SK-N-SH (cell line): ENCODE results near the gene RGS6. TPM values are rescaled to one million over a fixed set of nuclear protein-coding genes. Genes with fewer than 3 reads are reported as not detected.

Source experiments
- CTCF ChIA-PET: fragments of 300-600, 350-600 bp; formaldehyde crosslinking; extraction: SDS; loops from one replicate; lab custom pipeline; 2021; lab: Yijun Ruan, JAX
- POLR2A ChIA-PET: fragments of 350-600 bp; sonication (Branson Sonifier 250); formaldehyde crosslinking; extraction: SDS; loops from one replicate; lab custom pipeline; 2020; ENCODE audit warnings: antibody characterized with exemption, inconsistent platforms; lab: Yijun Ruan, JAX
- DNase-seq: peaks from one replicate; pipeline ENCODE4 v3.0.0; 2012
- H2AFZ ChIP-seq: fragments of 200-600 bp; sonication (generic); 2 replicates; pipeline ENCODE4 v1.8.1; 2016; ENCODE audit warnings: antibody characterized with exemption, mild to moderate bottlenecking, low read depth
- H3F3A ChIP-seq: fragments of 200-600 bp; sonication (generic); replicated peaks from 2 replicates; pipeline ENCODE3; 2016; ENCODE audit warnings: antibody characterized with exemption, mild to moderate bottlenecking; ENCODE audit not compliant: insufficient read depth
- H3K27ac ChIP-seq, 2 experiments: fragments of 200-500 bp in 1 of 2; fragments of 200-600 bp in 1 of 2; sonication (Bioruptor generic) in 1 of 2; sonication (generic), shearing (Covaris generic) in 1 of 2; 2 replicates each; pipeline versions ENCODE4 v1.5.1 to v1.6.1; 2014 to 2016; ENCODE audit warnings: low read depth in 2 of 2, inconsistent platforms in 1 of 2, low read length in 1 of 2, mild to moderate bottlenecking in 1 of 2, mixed read lengths in 1 of 2
- H3K27me3 ChIP-seq: fragments of 200-600 bp; sonication (generic), shearing (Covaris generic); 2 replicates; pipeline ENCODE4 v1.6.1; 2016; ENCODE audit warnings: mixed run types; ENCODE audit not compliant: insufficient read depth
- H3K36me3 ChIP-seq, 2 experiments: fragments of 200-500 bp in 1 of 2; fragments of 200-600 bp in 1 of 2; sonication (Bioruptor generic) in 1 of 2; sonication (generic) in 1 of 2; replicated peaks in 1 of 2; 2 replicates each; pipeline versions ENCODE3 to v1.5.1; 2014 to 2016; ENCODE audit warnings: low read length in 1 of 2, mild to moderate bottlenecking in 1 of 2; ENCODE audit not compliant: insufficient read depth in 2 of 2, control insufficient read depth in 1 of 2
- H3K4me1 ChIP-seq, 2 experiments: fragments of 200-500 bp in 1 of 2; fragments of 200-600 bp in 1 of 2; sonication (Bioruptor generic) in 1 of 2; sonication (generic), shearing (Covaris generic) in 1 of 2; 2 replicates each; pipeline versions ENCODE4 v1.5.1 to v1.6.1; 2014 to 2016; ENCODE audit warnings: low read depth in 1 of 2, low read length in 1 of 2, mixed run types in 1 of 2; ENCODE audit not compliant: insufficient read depth in 2 of 2, control insufficient read depth in 1 of 2
- H3K4me2 ChIP-seq: fragments of 200-600 bp; sonication (generic), shearing (Covaris generic); 2 replicates; pipeline ENCODE4 v1.6.1; 2017; ENCODE audit warnings: mixed run types
- H3K4me3 ChIP-seq, 2 experiments: fragments of 200-500 bp in 1 of 2; fragments of 200-600 bp in 1 of 2; sonication (Bioruptor generic) in 1 of 2; sonication (generic), shearing (Covaris generic) in 1 of 2; 2 replicates each; pipeline versions ENCODE4 v1.5.1 to v1.8.1; 2014 to 2016; ENCODE audit warnings: low read depth in 2 of 2, inconsistent platforms in 1 of 2, low read length in 1 of 2, mild to moderate bottlenecking in 1 of 2, mixed read lengths in 1 of 2, moderate library complexity in 1 of 2
- H3K79me2 ChIP-seq: fragments of 200-600 bp; sonication (generic); 2 replicates; pipeline ENCODE4 v1.8.1; 2017; ENCODE audit warnings: mild to moderate bottlenecking; ENCODE audit not compliant: insufficient read depth
- H3K9ac ChIP-seq: fragments of 200-600 bp; sonication (generic); 2 replicates; pipeline ENCODE4 v1.6.1; 2017; ENCODE audit warnings: mixed run types
- H3K9me2 ChIP-seq: fragments of 200-600 bp; sonication (generic); 2 replicates; pipeline ENCODE4 v1.6.1; 2017; ENCODE audit warnings: mixed run types
- H3K9me3 ChIP-seq: fragments of 200-600 bp; sonication (generic); 2 replicates; pipeline ENCODE4 v1.6.1; 2017; ENCODE audit warnings: mixed run types, mild to moderate bottlenecking, moderate library complexity
- H4K20me1 ChIP-seq: fragments of 200-600 bp; sonication (generic); 2 replicates; pipeline ENCODE4 v1.6.1; 2017; ENCODE audit warnings: mild to moderate bottlenecking, mixed run types; ENCODE audit not compliant: insufficient read depth
- CTCF ChIP-seq: fragments of 200-600 bp; sonication (generic); IDR thresholded peaks from 2 replicates; pipeline ENCODE4 v1.6.1; 2017; ENCODE audit warnings: antibody characterized with exemption, mild to moderate bottlenecking, moderate library complexity
- ELF1 ChIP-seq: IDR thresholded peaks from 2 replicates; pipeline ENCODE4 v1.4.0; 2012
- EZH2phosphoT487 ChIP-seq: fragments of 200-600 bp; sonication (generic); IDR thresholded peaks from 2 replicates; pipeline ENCODE4 v1.6.1; 2017; ENCODE audit warnings: low read depth, mixed run types, mild to moderate bottlenecking, antibody characterized with exemption, moderate library complexity, borderline replicate concordance
- FOSL2 ChIP-seq: IDR thresholded peaks from 2 replicates; pipeline ENCODE4 v1.4.0; 2012; ENCODE audit warnings: low read depth, mild to moderate bottlenecking, moderate library complexity, borderline replicate concordance
- FOXJ3 ChIP-seq: sonication (generic); formaldehyde crosslinking; IDR thresholded peaks from 2 replicates; pipeline ENCODE4 v1.5.1; 2020; ENCODE audit warnings: mild to moderate bottlenecking, missing genetic modification reagents
- FOXM1 ChIP-seq: IDR thresholded peaks from 2 replicates; pipeline ENCODE4 v1.4.0; 2012; ENCODE audit warnings: low read depth, mild to moderate bottlenecking
- GABPA ChIP-seq: IDR thresholded peaks from 2 replicates; pipeline ENCODE4 v1.4.0; 2012; ENCODE audit warnings: low read depth, mild to moderate bottlenecking
- GATA2 ChIP-seq: sonication (generic); formaldehyde crosslinking; IDR thresholded peaks from 2 replicates; pipeline ENCODE4 v1.5.0; 2020; ENCODE audit warnings: mild to moderate bottlenecking, missing genetic modification reagents
- JUND ChIP-seq: IDR thresholded peaks from 2 replicates; pipeline ENCODE4 v1.4.0; 2012
- MXI1 ChIP-seq: IDR thresholded peaks from 2 replicates; pipeline ENCODE4 v1.6.1; 2012; ENCODE audit warnings: mild to moderate bottlenecking, low read depth, low read length, improper control_type of control experiment
- NFIC ChIP-seq: IDR thresholded peaks from 2 replicates; pipeline ENCODE4 v1.4.0; 2012; ENCODE audit warnings: borderline replicate concordance
- NRF1 ChIP-seq: IDR thresholded peaks from 2 replicates; pipeline ENCODE4 v1.6.1; 2012; ENCODE audit warnings: low read depth, mild to moderate bottlenecking, low read length
- RAD21 ChIP-seq: IDR thresholded peaks from 2 replicates; pipeline ENCODE4 v1.6.1; 2012; ENCODE audit warnings: mild to moderate bottlenecking, low read length
- RCOR1 ChIP-seq: fragments of 150-350 bp; IDR thresholded peaks from 2 replicates; pipeline ENCODE4 v1.6.1; 2017; ENCODE audit warnings: antibody characterized with exemption, low read length
- REST ChIP-seq: IDR thresholded peaks from 2 replicates; pipeline ENCODE4 v1.6.1; 2012; ENCODE audit warnings: mild to moderate bottlenecking, low read depth, low read length, moderate library complexity
- RXRA ChIP-seq: IDR thresholded peaks from 2 replicates; pipeline ENCODE4 v1.4.0; 2012; ENCODE audit warnings: low read depth, mild to moderate bottlenecking, borderline replicate concordance
- SIN3A ChIP-seq: IDR thresholded peaks from 2 replicates; pipeline ENCODE4 v1.6.1; 2012; ENCODE audit warnings: low read depth, mild to moderate bottlenecking, low read length, moderate library complexity, borderline replicate concordance
- TAF1 ChIP-seq: IDR thresholded peaks from 2 replicates; pipeline ENCODE4 v1.6.1; 2012; ENCODE audit warnings: low read depth, mild to moderate bottlenecking, low read length, moderate library complexity, borderline replicate concordance
- TEAD4 ChIP-seq: IDR thresholded peaks from 2 replicates; pipeline ENCODE4 v1.4.0; 2012; ENCODE audit warnings: mild to moderate bottlenecking, borderline replicate concordance; ENCODE audit not compliant: insufficient read depth
- WGBS: methylation state at CpG from one replicate; pipeline ENCODE4 v1.1.6; 2017; ENCODE audit warnings: low lambda C conversion rate; 5-methylcytosine and 5-hydroxymethylcytosine counted together
- polyA plus RNA-seq, 3 experiments: library from polyadenylated mRNA; depleted of rRNA; stranded (reverse); fragments of >200 nt; gene quantifications; 2 replicates each; pipeline ENCODE4 v1.2.3, GENCODE V29; 2012
- TF ChIP-seq, protein P1 (sequence below): IDR thresholded peaks from 2 replicates; pipeline ENCODE4; 2012

The RGS6 gene
- polyA plus RNA-seq, 1 of the 3 experiments (the other 2 are of a cell fraction) = not detected

DNA sequence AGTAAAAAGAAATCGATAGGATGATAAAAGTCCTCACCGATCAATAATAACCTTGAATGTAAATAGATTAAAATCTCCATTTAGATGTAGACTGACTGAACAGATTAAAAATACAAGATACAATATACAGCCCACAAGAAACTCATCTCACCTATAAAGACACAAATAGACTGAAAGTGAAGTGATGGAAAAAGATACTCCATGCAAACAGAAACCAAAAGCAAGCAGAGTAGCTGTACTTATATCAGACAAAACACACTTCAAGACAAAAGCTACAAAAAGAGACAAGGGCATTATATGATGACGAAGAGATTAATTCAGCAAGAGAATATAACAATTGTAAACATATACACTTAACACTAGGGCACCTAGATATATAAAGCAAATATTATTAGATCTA lies 444.8 kb downstream of the RGS6 start:
- no peaks in the 10 kb centered on the region for H4K20me1 ChIP-seq

DNA sequence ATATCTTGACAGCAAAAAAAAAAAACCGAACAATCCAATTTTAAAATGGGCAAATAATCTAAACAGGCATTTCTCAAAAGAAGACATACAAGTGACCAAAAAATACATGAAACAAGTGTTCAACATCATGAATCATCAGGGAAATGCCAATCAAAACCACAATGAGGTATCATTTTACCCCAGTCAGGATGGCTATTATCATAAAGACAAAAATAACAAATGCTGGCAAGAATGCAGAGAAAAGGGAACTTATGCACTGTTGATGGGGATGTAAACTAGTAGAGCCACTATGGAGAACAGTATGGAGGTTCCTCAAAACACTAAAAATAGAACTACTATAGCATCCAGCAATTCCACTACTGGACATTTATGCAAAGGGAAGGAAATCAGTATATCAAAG lies 448.2 kb downstream of the RGS6 start:
- DNase-seq = no peak
- H3K4me1 ChIP-seq = no peaks in the 10 kb centered on the region
- no peak overlapping the region for H3K4me2 ChIP-seq
- no peaks in the 10 kb centered on the region for H3K9me3 ChIP-seq
- H3K36me3 ChIP-seq = no peaks in the 10 kb centered on the region
- WGBS = 2% methylated on average over 1 of the region's 1 CpG
- H3K27me3 ChIP-seq = peaks cover 4% of the 10 kb centered on the region; the same call in 1 of the 2 replicates
- ChIA-PET POLR2A (no interaction called here), CTCF (no interaction called here)
- no peaks in the 10 kb centered on the region for H3F3A ChIP-seq
- H3K4me3 ChIP-seq = no peak overlapping the region
- H3K79me2 ChIP-seq = no peaks in the 10 kb centered on the region
- H2AFZ ChIP-seq = no peak overlapping the region
- H3K27ac ChIP-seq = no peak overlapping the region
- no peaks in the 10 kb centered on the region for H3K9me2 ChIP-seq
- no peak overlapping the region for H3K9ac ChIP-seq
- no peaks in the 10 kb centered on the region for H4K20me1 ChIP-seq
- TF ChIP-seq SIN3A (no peak), CTCF (no peak), MXI1 (no peak), TEAD4 (no peak), FOXM1 (no peak), ELF1 (no peak), NRF1 (no peak), TAF1 (no peak), RXRA (no peak), FOSL2 (no peak), RCOR1 (no peak), JUND (no peak), FOXJ3 (CRISPR knock-in tag) (no peak), GATA2 (CRISPR knock-in tag) (no peak)
- TF ChIP-seq, protein P1, sequence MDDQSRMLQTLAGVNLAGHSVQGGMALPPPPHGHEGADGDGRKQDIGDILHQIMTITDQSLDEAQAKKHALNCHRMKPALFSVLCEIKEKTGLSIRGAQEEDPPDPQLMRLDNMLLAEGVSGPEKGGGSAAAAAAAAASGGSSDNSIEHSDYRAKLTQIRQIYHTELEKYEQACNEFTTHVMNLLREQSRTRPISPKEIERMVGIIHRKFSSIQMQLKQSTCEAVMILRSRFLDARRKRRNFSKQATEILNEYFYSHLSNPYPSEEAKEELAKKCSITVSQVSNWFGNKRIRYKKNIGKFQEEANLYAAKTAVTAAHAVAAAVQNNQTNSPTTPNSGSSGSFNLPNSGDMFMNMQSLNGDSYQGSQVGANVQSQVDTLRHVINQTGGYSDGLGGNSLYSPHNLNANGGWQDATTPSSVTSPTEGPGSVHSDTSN = no peak

More for the DNA sequence above, 444.8 kb downstream of the RGS6 start:
- CTCF ChIA-PET = no interaction called here
- no peak for TF ChIP-seq EZH2phosphoT487
- no peak for TF ChIP-seq FOXM1
- no peak for TF ChIP-seq TEAD4
- no peak for TF ChIP-seq NFIC
- no peak for TF ChIP-seq JUND
- no peak for TF ChIP-seq REST
- TF ChIP-seq ELF1 = no peak
- no peak for TF ChIP-seq RAD21
- no peak for TF ChIP-seq RXRA
- no peak for TF ChIP-seq SIN3A
- no peak for TF ChIP-seq FOSL2
- no peak for TF ChIP-seq GABPA
- TF ChIP-seq, all 33 proteins: peak for 0
- no peak overlapping the region for H3K4me3 ChIP-seq
- WGBS = 13% methylated on average over 3 of the region's 3 CpGs
- H3K4me1 ChIP-seq = no peaks in the 10 kb centered on the region
- H3K79me2 ChIP-seq = no peaks in the 10 kb centered on the region
- H2AFZ ChIP-seq = no peak overlapping the region
- no peak overlapping the region for H3K27ac ChIP-seq
- no peaks in the 10 kb centered on the region for H3K36me3 ChIP-seq
- no peaks in the 10 kb centered on the region for H3K9me2 ChIP-seq
- no peaks in the 10 kb centered on the region for H3F3A ChIP-seq
- no peaks in the 10 kb centered on the region for H3K9me3 ChIP-seq
- H3K9ac ChIP-seq = no peak overlapping the region
- no peak overlapping the region for H3K4me2 ChIP-seq
- H3K27me3 ChIP-seq = no peaks in the 10 kb centered on the region
- DNase-seq = no peak
- POLR2A ChIA-PET = no interaction called here
